Left renal pelvis (tissue), 4 donors: ENCODE measurements around the gene NAGLU. TPM values are rescaled to one million over a fixed set of nuclear protein-coding genes. Genes with fewer than 3 reads are reported as not detected.

Source experiments
- DNase-seq, 4 donors: peaks; one replicate each; pipeline ENCODE4 v3.0.0-alpha.2; 2013; ENCODE audit warnings: low read depth in 4 of 4, low spot score in 3 of 4
- polyA plus RNA-seq, 4 donors: library from polyadenylated mRNA; unstranded; fragments of 120-200 nt; gene quantifications; one replicate each; pipeline ENCODE4 v1.2.1, GENCODE V29; 2013; ENCODE audit not compliant: insufficient read length in 4 of 4

The NAGLU gene
- polyA plus RNA-seq, 4 donors: 18.2 to 30.7 (median 19.8) TPM

DNA sequence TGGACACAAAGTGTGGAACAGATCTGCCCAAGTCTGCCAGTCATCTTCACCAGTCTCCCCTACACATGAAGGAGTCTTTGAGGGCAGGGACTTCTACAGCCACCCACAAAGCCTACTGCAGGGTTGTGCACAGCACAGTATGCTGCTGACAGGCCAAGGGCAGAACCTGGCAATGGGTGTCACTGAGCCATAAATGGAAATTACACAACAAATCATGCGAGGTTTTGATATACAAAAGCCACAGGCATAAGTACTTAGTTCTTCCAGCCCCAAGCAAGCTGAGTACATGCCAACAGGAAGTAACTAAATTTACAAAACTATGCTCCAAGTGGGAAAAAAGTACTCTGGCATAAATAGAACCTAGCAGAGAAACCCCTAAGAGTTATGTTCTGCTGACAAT lies 49.3 kb downstream of the NAGLU start:
- DNase-seq: no peak

DNA sequence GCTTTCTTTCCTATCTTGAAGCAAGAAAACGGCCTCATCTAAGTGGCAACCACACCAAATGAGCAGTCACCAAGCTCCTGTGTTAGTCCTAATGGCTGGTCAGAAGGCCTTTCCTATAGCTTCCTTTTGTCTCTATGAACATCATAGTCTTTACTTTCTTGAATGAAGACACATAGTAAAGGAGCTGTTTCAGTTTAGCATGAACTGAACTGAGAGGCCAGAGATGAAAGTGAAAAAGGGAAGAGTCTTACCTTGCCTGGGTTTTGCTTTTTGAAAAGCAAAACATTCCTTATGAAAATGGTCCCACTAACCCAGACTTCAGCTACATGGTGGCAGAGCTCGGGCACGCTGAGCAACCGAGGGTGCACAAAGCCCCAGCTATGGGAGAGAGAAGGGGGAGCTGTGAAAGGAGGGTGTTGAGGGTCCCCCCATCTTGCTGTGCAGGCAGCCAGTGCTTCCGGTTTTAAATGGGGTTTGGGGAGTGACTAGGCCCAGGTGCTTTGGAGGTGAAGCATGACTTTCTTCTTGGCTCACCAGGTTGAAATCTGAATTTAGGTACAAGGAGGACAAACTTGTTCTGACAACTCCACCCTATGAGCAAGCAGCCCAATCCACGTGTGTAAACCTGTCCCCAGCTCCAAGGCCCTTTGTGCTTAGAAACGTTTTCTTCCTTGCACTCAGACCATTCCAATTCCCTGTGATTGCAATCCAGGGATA lies 50.6 kb downstream of the NAGLU start:
- DNase-seq: no peak

GRCh38 chr17:42590886-42591285 lies 54.8 kb downstream of the NAGLU start:
- DNase-seq: no peak

- no peak for DNase-seq
These were observed 55.4 kb downstream of the NAGLU start for GRCh38 chr17:42591411-42591810.

Other genes with a start within 250 kb of the NAGLU start
- 10 to 100 TPM in 1 of 4 donors, 1 to 10 TPM in 3; 5.4 to 15.3 (median 7.0) TPM for gene STAT5A, start 247.7 kb upstream of the NAGLU start, polyA plus RNA-seq
- gene STAT3, start 147.8 kb upstream of the NAGLU start, polyA plus RNA-seq: 10 to 100 TPM; 59.7 to 70.3 (median 64.9) TPM
- 100 to 1,000 TPM in 1 of 4 donors, 10 to 100 TPM in 3; 61.8 to 275 (median 71.3) TPM for gene CAVIN1, start 113.0 kb upstream of the NAGLU start, polyA plus RNA-seq
- gene ATP6V0A1, start 77.4 kb upstream of the NAGLU start, polyA plus RNA-seq: 10 to 100 TPM; 36.7 to 60.6 (median 50.4) TPM
- 1 to 10 TPM; 2.2 to 5.8 (median 3.5) TPM for gene HSD17B1, start 16.7 kb downstream of the NAGLU start, polyA plus RNA-seq
- gene COASY, start 25.9 kb downstream of the NAGLU start, polyA plus RNA-seq: 10 to 100 TPM; 31.8 to 67.0 (median 48.0) TPM
- gene MLX, start 30.9 kb downstream of the NAGLU start, polyA plus RNA-seq: 10 to 100 TPM; 33.5 to 41.3 (median 36.0) TPM
- 10 to 100 TPM; 14.3 to 21.8 (median 18.6) TPM for gene PSMC3IP, start 41.5 kb downstream of the NAGLU start, polyA plus RNA-seq
- gene RETREG3, start 73.1 kb downstream of the NAGLU start, polyA plus RNA-seq: 10 to 100 TPM; 38.0 to 58.7 (median 46.7) TPM
- gene TUBG1, start 73.4 kb downstream of the NAGLU start, polyA plus RNA-seq: 10 to 100 TPM; 32.6 to 57.1 (median 52.7) TPM
- 10 to 100 TPM; 18.7 to 35.6 (median 28.6) TPM for gene TUBG2, start 123.0 kb downstream of the NAGLU start, polyA plus RNA-seq
- gene PLEKHH3, start 140.8 kb downstream of the NAGLU start, polyA plus RNA-seq: 10 to 100 TPM; 12.1 to 22.9 (median 17.7) TPM
- gene CCR10, start 145.6 kb downstream of the NAGLU start, polyA plus RNA-seq: 1 to 10 TPM in 3 of 4 donors, under 1 TPM in 1; 0.74 to 2.4 (median 1.6) TPM
- 10 to 100 TPM in 2 of 4 donors, 1 to 10 TPM in 2; 8.1 to 27.7 (median 9.5) TPM for gene CNTNAP1, start 146.3 kb downstream of the NAGLU start, polyA plus RNA-seq
- 10 to 100 TPM; 30.8 to 64.0 (median 45.3) TPM for gene EZH1, start 208.8 kb downstream of the NAGLU start, polyA plus RNA-seq
- gene RAMP2, start 225.0 kb downstream of the NAGLU start, polyA plus RNA-seq: 100 to 1,000 TPM in 2 of 4 donors, 10 to 100 TPM in 2; 92.1 to 140 (median 100) TPM
- 10 to 100 TPM; 56.7 to 93.6 (median 83.4) TPM for gene VPS25, start 237.2 kb downstream of the NAGLU start, polyA plus RNA-seq
- gene WNK4, start 244.4 kb downstream of the NAGLU start, polyA plus RNA-seq: 10 to 100 TPM in 3 of 4 donors, 1 to 10 TPM in 1; 3.5 to 14.8 (median 12.5) TPM